ENCODE measurements around the gene ITGB6.

ITGB6 gene, protein sequence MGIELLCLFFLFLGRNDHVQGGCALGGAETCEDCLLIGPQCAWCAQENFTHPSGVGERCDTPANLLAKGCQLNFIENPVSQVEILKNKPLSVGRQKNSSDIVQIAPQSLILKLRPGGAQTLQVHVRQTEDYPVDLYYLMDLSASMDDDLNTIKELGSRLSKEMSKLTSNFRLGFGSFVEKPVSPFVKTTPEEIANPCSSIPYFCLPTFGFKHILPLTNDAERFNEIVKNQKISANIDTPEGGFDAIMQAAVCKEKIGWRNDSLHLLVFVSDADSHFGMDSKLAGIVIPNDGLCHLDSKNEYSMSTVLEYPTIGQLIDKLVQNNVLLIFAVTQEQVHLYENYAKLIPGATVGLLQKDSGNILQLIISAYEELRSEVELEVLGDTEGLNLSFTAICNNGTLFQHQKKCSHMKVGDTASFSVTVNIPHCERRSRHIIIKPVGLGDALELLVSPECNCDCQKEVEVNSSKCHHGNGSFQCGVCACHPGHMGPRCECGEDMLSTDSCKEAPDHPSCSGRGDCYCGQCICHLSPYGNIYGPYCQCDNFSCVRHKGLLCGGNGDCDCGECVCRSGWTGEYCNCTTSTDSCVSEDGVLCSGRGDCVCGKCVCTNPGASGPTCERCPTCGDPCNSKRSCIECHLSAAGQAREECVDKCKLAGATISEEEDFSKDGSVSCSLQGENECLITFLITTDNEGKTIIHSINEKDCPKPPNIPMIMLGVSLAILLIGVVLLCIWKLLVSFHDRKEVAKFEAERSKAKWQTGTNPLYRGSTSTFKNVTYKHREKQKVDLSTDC

DNA sequence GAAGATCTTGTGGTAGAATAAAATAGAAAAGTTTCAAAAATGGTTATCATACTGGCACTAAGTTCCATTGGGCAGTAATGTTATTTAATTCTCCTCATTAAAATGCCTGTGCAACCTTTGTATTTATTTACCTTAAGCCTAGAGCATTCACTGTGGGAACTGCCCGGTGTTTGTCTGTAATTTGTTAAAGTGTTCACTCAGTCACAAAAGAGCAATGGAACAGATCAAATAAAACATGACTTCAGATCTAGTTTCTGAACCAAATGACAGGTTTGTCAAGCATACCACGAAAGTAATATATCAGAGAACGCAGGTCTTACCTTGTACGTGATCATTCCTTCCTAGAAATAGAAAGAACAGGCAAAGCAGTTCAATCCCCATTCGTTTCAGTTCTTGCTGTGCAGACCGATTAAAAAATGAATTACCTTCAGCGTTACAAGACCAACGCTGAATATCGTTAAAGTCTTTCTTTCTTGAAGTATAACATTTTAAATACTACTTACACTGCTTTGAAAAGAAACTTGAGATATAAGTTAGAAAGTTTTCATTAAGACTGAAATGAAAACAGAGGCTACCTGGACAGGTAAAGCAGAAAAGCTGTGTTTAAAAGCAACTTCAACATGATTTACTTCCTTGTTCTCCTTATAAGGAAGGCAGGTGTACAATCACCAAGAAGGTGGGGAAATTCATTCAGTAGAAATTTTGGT is at the start of gene ITGB6:
Gene ITGB6 (minus strand): TSS at position 590 of the 707 bp plus-strand sequence. CDS start 209 bp downstream, at position 381.
- DNase-seq: no peak

DNA sequence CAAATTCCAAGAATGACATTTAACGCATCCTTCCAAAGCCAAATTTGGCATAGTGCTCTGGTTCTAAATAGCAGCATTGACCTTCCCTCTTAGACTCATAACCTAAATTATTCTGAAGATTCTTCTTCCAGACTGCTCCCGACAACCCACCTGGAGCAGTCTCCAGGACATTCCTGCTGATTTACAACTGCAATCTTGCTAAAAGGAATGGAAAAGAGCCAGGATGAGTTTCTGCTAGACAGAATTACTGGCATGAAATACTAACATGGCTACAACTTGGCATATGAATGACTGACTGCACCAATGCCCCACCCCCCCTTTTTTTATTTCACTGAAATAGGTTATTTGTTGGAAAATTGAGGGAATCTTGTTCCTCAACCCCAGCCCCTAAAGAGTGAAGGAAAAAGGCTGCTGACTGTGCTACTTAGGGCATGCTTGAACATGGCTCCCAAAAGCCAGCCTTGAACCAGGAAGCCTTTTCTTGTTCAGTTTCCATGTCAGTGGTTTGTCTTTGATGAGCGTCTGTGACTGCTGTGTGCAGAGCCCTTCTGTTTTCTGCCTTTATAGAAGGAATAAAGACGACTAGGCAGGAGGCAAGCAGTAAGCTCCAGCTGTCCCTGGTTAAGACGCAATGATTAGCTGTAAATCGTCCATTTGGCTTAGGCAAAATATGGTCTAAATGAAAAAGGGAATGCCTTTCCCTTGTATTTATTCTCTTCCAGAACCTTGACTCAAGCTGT is 47.4 kb upstream of the ITGB6 start:
- peak; percentile 54 to 86 for DNase-seq

DNA sequence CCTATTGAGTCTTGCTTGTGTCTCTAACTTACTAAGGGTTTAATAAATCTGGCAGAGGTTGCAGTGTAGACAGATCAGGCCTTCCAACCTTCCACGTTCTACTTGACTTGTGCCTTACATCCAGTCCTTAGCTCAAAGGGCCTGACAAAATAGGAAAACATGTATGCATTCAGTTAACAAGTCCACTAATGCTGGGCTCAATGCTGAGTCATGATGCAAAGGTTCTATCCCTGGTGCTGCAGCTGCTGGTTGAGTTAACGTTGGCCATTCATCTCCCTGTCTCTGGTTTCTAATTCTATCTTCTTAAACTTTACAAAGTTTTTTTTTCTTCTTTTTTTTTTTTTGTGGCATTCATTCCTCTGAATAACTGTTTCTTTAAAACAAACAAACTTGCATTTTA is 46.3 kb upstream of the ITGB6 start:
- no peak for DNase-seq

DNA sequence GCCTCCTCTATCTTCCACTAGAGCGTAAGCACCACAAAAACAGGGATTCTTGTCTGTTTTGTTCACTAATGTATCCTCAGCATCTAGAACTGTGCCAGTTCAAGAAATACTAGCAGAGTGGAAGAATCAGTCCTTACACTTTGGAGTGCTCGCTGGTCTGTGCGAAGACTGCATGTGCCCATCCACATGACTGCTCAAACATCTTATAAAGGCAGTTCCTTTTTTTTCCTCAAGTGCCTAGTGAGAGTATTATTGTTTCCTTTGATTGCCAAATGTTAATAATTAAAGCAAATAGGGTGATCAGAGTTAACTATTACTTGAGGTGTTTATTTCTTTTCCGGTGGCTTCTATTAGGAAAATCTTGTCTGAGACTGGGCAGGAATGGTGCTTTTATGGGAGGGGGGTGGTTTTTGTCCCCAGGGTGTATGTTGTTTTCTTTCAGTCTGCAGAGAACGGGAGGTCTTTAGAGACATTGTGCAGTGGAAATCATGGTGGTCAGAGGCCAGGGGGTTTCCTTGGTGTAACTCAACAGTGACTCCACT is 45.6 kb upstream of the ITGB6 start:
- DNase-seq: no peak

DNA sequence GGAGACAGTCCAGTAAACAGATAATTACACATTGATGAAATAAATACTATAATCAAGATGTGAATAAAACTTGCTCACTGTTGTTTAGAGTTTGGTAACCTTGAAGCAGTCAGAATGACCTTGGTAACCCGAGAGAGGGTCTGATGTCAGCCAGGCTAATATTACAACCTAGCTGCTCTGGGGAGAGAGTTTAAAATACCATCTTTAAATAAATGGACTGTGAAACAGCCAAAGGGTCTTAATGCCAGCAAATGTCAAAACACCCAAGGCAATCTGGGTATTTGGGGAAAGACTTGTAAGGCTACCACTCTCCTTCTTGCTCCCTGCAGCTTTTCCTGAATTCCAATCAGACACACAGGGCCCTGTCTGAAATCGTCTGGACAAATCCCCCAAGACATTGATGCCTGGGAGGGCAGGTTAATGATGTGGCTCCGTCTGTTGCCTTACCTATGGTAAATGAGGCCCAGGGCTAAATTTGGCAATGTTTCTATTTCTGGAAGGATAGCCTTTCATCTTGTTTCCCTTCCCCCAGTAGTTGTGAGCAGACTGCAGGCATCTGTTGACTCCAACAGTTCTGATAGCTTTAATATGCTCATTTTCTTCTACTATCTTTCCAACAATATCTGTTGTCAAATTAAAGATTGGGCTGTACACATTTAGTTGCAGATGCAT is 43.0 kb upstream of the ITGB6 start:
- peak in 1 of 2 experiments; percentile 27 for DNase-seq

DNA sequence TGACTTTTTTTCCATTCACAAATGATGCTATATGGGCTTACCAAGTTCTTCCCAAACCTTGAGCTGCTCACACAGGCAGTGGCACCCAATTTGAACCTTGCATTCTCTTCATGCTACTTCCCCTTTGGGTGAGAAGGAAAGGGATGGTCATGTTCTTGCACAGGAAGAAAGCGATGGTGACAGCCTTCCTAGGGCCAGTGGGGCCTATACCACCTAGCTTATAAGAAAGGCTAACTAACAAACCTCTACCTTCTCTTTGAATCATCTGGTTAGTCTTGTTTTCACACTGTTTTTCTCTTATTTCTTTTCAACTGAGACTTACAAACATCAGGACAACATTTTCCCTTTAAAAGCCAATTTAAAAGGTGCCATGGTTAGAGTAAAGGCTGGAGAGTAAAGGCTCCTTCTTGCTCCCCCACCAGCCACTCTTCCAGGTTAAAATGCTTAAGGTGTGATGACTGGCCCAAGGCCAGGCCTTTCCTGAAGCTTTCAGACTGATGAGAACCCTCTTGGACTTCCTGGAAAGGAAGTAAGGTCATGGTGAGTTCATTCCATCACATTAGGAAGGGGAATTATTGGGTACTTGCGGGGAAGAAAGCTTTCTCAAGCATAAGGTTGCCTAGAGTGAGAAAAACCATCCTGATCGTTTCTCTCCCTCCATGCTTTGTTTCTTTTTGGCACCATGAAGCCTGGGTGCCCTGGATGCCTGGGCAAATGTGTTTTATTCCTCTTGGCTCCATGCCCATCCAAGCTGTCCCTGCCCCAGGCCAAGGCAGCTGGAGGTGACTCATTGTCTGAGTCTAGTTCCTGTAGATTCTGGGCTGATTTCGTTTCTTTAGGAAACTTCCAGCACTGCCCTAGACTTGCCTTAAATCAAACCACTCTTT is 41.4 kb upstream of the ITGB6 start:
- DNase-seq: peak; percentile 38 to 91

DNA sequence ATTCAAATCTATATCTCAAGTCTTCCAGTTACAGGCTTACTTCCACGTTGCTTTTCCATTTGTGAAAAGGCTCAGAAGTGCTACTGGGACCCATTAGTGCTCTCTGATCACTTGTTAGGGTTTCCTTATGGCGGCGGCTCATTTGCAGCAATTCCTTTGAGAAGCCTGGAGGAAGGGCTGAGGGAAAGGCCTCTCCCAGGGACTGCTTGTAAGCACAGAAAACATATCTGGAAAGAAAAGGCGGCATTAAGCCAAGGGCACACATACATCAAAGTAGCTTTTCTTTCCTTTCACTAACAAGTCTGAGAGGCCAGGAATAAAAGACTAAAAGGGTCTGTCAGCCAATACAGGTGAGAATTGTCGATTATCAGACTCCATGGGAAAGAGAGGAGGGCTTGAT is 39.4 kb upstream of the ITGB6 start:
- DNase-seq: no peak

DNA sequence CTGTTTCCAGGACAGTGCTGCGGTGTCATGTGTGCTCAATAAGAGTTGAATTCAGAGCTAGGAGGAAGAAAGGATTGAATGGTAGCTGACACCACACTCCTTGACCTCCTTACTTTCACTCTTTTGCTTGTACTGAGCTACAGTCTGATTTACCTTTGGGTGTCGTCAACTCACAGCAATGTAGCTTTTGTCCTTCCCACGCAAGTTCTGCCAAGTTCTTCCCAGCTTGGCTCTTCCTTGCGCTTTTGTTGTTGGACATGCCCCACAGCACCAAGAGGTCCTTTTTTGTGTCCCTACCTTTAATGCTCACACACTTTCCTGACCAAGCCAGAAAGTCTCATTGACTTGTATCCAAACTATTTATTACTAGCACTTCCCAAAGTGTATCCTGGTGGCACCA is 38.3 kb upstream of the ITGB6 start:
- DNase-seq: no peak

DNA sequence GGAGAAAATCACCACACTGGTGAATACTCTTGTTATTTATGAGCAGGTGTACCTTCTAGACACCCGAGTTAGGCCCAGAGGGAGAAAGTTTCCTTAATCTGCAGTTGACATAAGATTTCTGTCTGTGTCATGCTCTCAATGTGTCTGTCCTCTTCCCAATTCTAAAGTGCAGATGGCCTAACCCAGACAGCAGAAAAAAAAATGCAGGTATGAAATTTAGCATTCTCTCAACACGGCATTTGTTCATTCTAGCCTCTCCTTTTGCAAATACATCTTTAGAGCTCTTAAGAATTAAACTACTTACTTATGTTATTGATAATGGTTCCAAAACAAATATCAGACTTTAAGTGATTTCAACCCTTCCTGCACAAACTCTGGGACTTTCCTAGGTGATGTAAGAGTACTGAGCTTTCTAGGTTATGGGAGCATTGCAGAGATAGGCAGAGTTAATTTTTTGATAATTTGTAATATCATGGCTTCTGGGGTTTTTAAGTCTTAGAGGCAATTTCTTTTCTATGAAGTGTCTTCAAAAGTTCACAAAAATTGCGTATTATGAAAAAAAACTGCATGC is 32.9 kb upstream of the ITGB6 start:
- DNase-seq: no peak

DNA sequence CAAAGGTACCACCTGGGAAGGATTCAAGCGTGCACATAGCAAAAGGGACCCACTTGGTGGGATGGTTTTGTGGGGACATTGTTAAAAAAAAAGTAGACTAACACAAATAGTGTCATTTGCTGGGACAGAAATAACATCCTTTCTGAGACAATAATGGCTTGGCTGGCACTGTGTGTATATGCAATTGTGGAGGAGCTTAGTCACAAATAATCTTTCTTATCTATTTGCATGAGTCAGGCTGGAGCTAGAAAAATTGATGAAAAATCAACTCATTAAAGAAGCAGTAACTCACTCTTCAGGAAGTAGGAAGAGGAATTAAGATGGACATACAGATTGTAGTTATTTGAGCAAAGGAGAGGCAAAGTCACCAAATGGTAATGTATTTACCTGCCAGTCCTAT is 29.5 kb upstream of the ITGB6 start:
- DNase-seq: no peak

DNA sequence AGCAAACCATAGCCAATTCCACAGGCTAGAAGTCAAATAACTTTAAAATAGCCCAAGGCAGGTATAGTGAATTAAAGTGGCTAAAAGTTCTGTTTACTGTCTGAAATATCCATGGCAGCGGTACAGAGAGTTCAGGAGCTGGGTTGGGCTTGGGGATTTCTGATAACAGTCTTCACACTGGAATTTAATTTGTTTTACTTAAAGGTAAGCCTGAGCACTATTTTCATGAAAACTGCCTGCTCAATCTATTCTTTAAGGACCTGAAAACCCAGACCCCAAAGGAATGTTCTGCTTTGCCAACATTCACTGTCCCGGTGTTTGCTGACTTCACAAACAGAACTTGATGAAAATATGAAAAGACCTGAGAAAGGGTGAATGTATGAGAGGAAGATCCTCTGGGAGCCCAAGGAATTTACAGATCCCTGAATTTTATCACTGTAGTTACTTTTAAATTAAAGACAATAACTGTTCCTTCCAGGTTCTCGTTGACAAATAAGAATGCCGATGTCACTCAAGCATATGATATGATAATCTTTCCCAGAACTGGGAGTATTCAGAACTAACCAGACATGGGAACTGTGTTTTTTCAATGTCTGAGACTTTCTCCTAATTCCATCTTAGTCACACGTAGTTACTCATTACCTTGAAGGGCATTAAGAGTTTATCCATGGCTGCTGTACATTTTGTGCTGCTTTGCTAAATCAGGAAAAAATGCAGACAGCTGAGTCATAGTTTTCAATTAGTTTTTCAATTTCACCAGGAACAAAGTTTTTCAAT is 28.3 kb upstream of the ITGB6 start:
- no peak for DNase-seq

DNA sequence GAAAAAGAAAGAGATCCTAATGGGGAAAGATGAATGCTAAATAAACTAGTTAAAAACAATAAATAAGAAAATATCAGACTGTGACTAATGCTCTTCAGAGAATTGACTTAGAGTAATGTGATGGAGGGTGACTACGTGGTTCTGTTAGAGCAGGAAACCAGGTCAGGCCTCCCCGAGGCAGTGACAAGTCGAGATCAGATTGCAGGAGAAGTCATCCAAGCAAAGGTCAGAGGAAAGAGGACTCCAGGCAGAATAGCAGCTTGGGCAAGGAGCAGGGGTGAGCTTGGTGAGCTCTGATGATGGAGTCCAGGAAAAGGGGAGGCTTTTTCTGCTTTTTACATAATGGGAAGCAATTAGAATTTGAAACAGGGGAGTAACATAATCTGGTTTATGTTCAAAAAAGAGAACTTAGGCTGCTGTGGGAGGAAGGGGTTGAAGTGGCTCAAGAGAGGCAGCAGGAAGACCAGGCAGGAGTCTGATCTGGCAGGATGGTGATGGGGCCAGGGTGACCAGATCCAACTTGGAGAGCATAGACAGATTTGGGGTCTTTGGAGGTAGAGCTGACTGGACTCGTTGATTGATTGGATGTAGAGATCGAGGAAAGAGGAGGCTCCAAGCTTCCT is 27.3 kb upstream of the ITGB6 start:
- DNase-seq: no peak

DNA sequence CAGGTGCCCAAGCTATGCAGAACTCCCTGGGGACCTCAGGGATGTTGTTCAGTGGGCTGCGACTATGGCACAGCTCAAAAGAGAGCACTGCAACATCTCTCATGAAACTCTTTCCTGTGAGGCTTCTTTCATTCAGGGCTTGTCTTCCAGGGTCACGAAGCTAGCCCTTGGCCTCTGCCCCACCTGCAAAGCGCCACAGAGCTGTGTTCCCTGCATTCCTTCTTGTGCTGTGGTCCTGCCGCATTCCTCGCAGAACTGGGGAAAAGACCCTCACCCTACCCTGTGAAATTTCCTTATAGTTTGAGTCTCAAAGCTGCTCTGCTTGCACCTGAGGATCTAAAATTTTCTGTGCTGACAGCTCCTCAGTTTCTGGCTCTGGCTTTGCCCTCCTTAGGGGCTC is 26.3 kb upstream of the ITGB6 start:
- DNase-seq: no peak

DNA sequence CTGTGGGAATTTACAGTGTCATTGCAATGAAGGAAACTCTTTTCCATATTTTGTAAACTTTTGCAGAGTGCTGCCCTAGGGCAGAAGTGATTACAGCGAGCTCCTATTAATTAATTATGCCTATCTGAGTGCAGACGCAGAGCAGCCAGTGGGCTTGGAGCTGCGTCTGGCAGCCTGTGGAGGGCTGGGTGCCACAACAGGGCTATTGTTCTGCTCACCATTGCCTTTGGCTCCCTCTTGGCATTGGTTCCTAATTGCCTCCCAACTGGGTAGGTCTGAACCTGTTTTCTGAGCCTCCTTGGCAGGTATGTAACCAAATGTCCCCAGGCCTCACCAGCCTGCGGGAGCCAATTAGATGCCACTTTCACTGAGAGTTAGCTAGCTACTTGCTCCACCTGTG is 25.6 kb upstream of the ITGB6 start:
- DNase-seq: peak in 1 of 2 experiments; percentile 15

DNA sequence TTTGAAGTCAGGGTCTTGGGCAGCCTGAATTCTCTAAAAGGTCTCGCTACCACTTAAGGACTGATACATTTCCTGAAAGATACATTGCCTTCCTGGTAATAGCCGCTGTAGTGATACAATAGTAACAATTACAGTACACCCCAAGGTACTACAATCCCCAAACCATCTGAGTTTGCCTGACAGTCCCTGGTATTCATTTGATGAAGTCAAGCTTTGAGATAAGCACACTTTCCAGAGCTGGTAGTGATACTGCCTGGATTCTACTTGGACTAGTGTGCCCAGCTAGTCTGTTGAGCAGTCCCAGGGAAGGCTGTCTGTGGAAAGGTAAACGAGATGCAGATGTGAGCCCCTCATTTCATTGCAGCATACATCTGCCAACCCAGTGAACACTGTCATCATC is 24.4 kb upstream of the ITGB6 start:
- no peak for DNase-seq

DNA sequence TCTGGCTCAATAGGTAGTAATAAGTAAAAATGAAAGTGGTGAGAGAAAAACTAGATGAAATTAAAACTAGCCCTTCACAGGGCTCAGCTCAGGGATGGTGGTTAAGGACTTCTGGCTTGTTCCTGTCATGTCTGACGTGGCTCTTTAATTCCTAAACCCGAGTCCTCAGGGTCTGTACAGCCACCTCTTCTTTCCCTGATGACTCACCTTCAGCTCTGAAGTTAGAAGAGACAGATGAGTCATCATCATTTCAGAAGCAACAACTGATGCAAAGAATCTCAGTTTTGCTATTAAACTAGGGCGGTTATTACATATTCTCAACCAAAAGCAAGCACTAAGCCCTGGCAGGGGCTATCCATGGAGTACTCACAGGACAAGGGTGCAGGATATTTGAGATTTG is 24.0 kb upstream of the ITGB6 start:
- DNase-seq: peak in 1 of 2 experiments; percentile 5

DNA sequence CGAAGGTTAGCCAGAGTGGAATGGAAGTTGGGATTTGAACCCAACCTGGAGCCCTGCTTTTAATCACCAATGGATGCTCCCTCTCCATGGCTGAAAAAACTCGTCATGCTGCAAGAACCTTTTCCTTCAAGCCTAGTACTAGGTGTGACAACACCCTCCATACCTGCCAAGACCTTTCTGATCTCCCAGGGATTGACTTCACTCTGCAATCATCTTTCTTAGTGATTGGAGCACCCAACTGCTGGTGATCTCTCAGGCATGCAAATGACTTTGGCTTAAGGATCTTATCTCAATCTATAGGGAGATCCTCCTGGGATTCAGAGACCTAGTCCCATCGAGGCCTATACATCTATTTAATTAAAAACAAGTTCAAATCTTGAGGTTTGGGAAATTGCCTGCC is 23.5 kb upstream of the ITGB6 start:
- no peak for DNase-seq

DNA sequence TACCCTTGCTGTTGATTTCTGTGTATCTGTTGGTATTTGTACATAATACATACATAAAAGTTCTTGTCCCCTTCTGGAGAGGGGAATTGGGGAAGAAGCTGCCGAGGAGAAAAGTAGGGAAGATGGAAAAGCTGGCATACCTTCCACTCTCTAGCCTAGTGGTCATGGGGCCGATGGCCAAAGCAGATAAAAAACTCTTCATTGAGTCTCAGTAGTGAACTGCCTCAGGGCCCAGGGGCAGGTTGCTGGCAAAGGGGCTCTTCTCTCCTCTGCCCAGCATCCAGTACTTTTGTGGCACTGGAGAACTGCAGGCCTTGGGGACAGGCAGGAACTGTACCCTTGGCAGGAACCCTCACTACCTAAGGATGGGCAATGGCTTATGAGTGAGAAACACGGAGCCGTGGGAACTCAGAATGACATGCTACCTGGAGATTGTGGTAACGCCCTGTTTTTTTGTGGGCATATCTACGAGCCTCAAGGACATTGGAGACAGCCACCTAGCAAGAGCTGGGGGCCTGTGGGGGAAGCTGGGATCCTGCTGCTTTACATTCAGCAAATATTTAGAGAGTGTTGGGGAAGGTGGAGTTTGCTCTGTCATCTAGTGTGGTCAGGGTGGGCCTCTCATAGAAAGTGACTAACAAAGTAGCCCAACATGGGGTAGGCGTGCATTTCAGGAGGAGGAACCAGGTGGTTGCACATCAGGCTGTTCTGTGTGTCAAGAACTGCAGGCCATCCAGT is 22.6 kb upstream of the ITGB6 start:
- no peak for DNase-seq
